H1 (cell line): ENCODE measurements around the gene CCDC73.

ENCODE experiments used
- EZH2 ChIP-seq: fragments of 200-600 bp; sonication (generic); IDR thresholded peaks from 2 replicates; pipeline ENCODE4 v1.7.1; 2012; ENCODE audit warnings: low read depth, mild to moderate bottlenecking, moderate library complexity, low read length, inconsistent platforms; ENCODE audit not compliant: severe bottlenecking
- POLR2AphosphoS5 ChIP-seq: IDR thresholded peaks from 2 replicates; pipeline ENCODE4 v1.6.1; 2011; ENCODE audit warnings: low read depth, low read length
- SRF ChIP-seq: IDR thresholded peaks from 2 replicates; pipeline ENCODE4 v1.6.1; 2011; ENCODE audit warnings: mild to moderate bottlenecking, low read depth, low read length, moderate library complexity
- TF ChIP-seq, protein P1 (sequence below), 3 experiments: IDR thresholded peaks; 1 replicate in 2 of 3; 2 replicates in 1 of 3; pipeline versions ENCODE4 v1.5.1 to v1.6.1; 2011; ENCODE audit warnings: low read length in 3 of 3, mild to moderate bottlenecking in 3 of 3, inconsistent platforms in 2 of 3, low read depth in 1 of 3, moderate library complexity in 1 of 3; ENCODE audit not compliant: insufficient read depth in 1 of 3; ENCODE audit errors: control extremely low read depth in 1 of 3
- TF ChIP-seq, protein P2 (sequence below): IDR thresholded peaks from 2 replicates; pipeline ENCODE4 v1.6.1; 2012; ENCODE audit warnings: inconsistent platforms

DNA sequence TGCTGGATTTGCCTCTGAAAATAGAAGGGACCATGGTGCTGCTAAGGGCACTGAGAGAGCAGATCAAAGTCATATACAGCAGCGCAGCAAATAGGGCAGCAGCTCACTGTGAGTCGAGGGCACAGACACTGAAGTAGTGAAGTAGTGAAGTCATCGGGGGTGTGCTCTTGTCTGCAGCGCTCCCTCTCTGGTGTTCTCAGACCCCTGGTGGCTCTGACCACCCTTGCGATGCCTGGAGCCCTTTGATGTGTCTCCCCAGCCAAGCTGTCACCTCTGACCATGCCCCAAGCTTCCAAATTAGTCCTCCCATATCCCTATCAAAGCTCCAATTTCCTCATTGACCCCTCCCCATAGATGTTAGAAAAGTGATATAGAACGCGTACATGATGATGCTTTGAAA lies 238.6 kb downstream of the CCDC73 start:
- TF ChIP-seq EZH2 (no peak), SRF (no peak), POLR2AphosphoS5 (no peak)
- TF ChIP-seq, protein P1, sequence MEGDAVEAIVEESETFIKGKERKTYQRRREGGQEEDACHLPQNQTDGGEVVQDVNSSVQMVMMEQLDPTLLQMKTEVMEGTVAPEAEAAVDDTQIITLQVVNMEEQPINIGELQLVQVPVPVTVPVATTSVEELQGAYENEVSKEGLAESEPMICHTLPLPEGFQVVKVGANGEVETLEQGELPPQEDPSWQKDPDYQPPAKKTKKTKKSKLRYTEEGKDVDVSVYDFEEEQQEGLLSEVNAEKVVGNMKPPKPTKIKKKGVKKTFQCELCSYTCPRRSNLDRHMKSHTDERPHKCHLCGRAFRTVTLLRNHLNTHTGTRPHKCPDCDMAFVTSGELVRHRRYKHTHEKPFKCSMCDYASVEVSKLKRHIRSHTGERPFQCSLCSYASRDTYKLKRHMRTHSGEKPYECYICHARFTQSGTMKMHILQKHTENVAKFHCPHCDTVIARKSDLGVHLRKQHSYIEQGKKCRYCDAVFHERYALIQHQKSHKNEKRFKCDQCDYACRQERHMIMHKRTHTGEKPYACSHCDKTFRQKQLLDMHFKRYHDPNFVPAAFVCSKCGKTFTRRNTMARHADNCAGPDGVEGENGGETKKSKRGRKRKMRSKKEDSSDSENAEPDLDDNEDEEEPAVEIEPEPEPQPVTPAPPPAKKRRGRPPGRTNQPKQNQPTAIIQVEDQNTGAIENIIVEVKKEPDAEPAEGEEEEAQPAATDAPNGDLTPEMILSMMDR (IDR thresholded peaks at IDR 0.05; ENCODE audit: control extremely low read depth in 1 of 3, insufficient read depth in 1 of 3, low read depth in 1 of 3, low read length in 3 of 3) = no peak
- TF ChIP-seq, protein P2, sequence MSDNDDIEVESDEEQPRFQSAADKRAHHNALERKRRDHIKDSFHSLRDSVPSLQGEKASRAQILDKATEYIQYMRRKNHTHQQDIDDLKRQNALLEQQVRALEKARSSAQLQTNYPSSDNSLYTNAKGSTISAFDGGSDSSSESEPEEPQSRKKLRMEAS = no peak
